Measurements from ENCODE around the gene SMAP2. TPM values are rescaled to one million over a fixed set of nuclear protein-coding genes. Genes with fewer than 3 reads are reported as not detected.

The SMAP2 gene
- total and polyA plus RNA-seq, 2 experiments from 2014 or later: 16.7 to 29.5 TPM

- no peak overlapping the region for H3K27ac ChIP-seq
- no peak for DNase-seq (ENCODE audit: low read depth in 1 of 2, low spot score in 1 of 2)
- TF ChIP-seq CTCF (IDR thresholded peaks at IDR 0.05; ENCODE audit: low read depth, low read length): no peak
- H3K4me3 ChIP-seq: no peak overlapping the region
- no peaks in the 10 kb centered on the region for H3K27me3 ChIP-seq
- H3K36me3 ChIP-seq: no peaks in the 10 kb centered on the region
- H3K4me1 ChIP-seq (ENCODE audit: low read depth): no peaks in the 10 kb centered on the region
- H3K9me3 ChIP-seq (ENCODE audit: low read depth): no peaks in the 10 kb centered on the region
These were observed 11.3 kb upstream of the SMAP2 start for GRCh38 chr1:40362199-40362598.

GRCh38 chr1:40362699-40363098 lies 10.8 kb upstream of the SMAP2 start:
- no peaks in the 10 kb centered on the region for H3K36me3 ChIP-seq
- no peak for TF ChIP-seq CTCF (IDR thresholded peaks at IDR 0.05; ENCODE audit: low read depth, low read length)
- no peak overlapping the region for H3K4me3 ChIP-seq
- H3K4me1 ChIP-seq (ENCODE audit: low read depth): no peaks in the 10 kb centered on the region
- no peaks in the 10 kb centered on the region for H3K9me3 ChIP-seq (ENCODE audit: low read depth)
- H3K27me3 ChIP-seq: no peaks in the 10 kb centered on the region
- H3K27ac ChIP-seq: no peak overlapping the region
- peak in 1 of 2 donors; percentile 70 for DNase-seq (ENCODE audit: low read depth in 1 of 2, low spot score in 1 of 2)

GRCh38 chr1:40363721-40364120 lies 9.8 kb upstream of the SMAP2 start:
- Histone ChIP-seq H3K4me3 (no peak overlapping the region), H3K36me3 (no peaks in the 10 kb centered on the region), H3K9me3 (ENCODE audit: low read depth) (no peaks in the 10 kb centered on the region), H3K27ac (no peak overlapping the region), H3K4me1 (ENCODE audit: low read depth) (no peaks in the 10 kb centered on the region), H3K27me3 (no peaks in the 10 kb centered on the region)
- no peak for TF ChIP-seq CTCF (IDR thresholded peaks at IDR 0.05; ENCODE audit: low read depth, low read length)
- DNase-seq (ENCODE audit: low read depth in 1 of 2, low spot score in 1 of 2): no peak

- no peak overlapping the region for H3K4me3 ChIP-seq
- H3K27ac ChIP-seq: no peak overlapping the region
- no peaks in the 10 kb centered on the region for H3K27me3 ChIP-seq
- TF ChIP-seq CTCF (IDR thresholded peaks at IDR 0.05; ENCODE audit: low read depth, low read length): no peak
- no peaks in the 10 kb centered on the region for H3K36me3 ChIP-seq
- DNase-seq (ENCODE audit: low read depth in 1 of 2, low spot score in 1 of 2): no peak
- H3K9me3 ChIP-seq (ENCODE audit: low read depth): no peaks in the 10 kb centered on the region
- H3K4me1 ChIP-seq (ENCODE audit: low read depth): peaks cover 4% of the 10 kb centered on the region
These were observed 1.7 kb upstream of the SMAP2 start for GRCh38 chr1:40371707-40372258.

- DNase-seq (ENCODE audit: low read depth in 1 of 2, low spot score in 1 of 2): no peak
- peaks cover 4% of the 10 kb centered on the region for H3K4me1 ChIP-seq (ENCODE audit: low read depth)
- no peak for TF ChIP-seq CTCF (IDR thresholded peaks at IDR 0.05; ENCODE audit: low read depth, low read length)
- no peaks in the 10 kb centered on the region for H3K9me3 ChIP-seq (ENCODE audit: low read depth)
- H3K36me3 ChIP-seq: no peaks in the 10 kb centered on the region
- H3K4me3 ChIP-seq: no peak overlapping the region
- H3K27ac ChIP-seq: no peak overlapping the region
- H3K27me3 ChIP-seq: no peaks in the 10 kb centered on the region
These were observed 737 bp upstream of the SMAP2 start for GRCh38 chr1:40372658-40373322.
